ENCODE data around the gene FABP3. TPM values are rescaled to one million over a fixed set of nuclear protein-coding genes. Genes with fewer than 3 reads are reported as not detected.

The FABP3 gene
- total RNA-seq, 4 donors from 2014 or later, result 2.3 to 6.6 (median 5.4) TPM; not detected in 1

- no peaks in the 10 kb centered on the region for H3K36me3 ChIP-seq
- 96% methylated on average over 3 of the region's 3 CpGs for WGBS, 2 donors
- H3K4me1 ChIP-seq, result peaks cover 5 to 16% of the 10 kb centered on the region in 2 donors
- H3K27ac ChIP-seq, result no peak overlapping the region
- no peaks in the 10 kb centered on the region for H3K9me3 ChIP-seq
- no peaks in the 10 kb centered on the region for H3K27me3 ChIP-seq
- no peak overlapping the region for H3K4me3 ChIP-seq (replicated peaks in 1 of 3)
- no peak for TF ChIP-seq POLR2A (IDR thresholded peaks at IDR 0.05)
- TF ChIP-seq CTCF (IDR thresholded peaks at IDR 0.05), result no peak
- intact Hi-C loops (cut with DNase I), result no loop called here
- no peak for DNase-seq
These were observed 44.3 kb upstream of the FABP3 start for GRCh38 chr1:31417148-31417547.

- peaks cover 5 to 16% of the 10 kb centered on the region in 2 donors for H3K4me1 ChIP-seq
- 48 to 57% methylated on average over 7 of the region's 7 CpGs for WGBS, 2 donors
- H3K27me3 ChIP-seq, result no peaks in the 10 kb centered on the region
- no peaks in the 10 kb centered on the region for H3K36me3 ChIP-seq
- DNase-seq, result peak; percentile 76 to 77
- intact Hi-C loops (cut with DNase I), result no loop called here
- peak overlapping the region in 2 of 3 donors; percentile 24 to 57 for H3K27ac ChIP-seq
- no peak overlapping the region for H3K4me3 ChIP-seq (replicated peaks in 1 of 3)
- TF ChIP-seq CTCF (IDR thresholded peaks at IDR 0.05), result no peak
- TF ChIP-seq POLR2A (IDR thresholded peaks at IDR 0.05), result no peak
- H3K9me3 ChIP-seq, result no peaks in the 10 kb centered on the region
These were observed 43.3 kb upstream of the FABP3 start for GRCh38 chr1:31416101-31416736.

GRCh38 chr1:31415658-31416057, 42.8 kb upstream of the FABP3 start:
- no peaks in the 10 kb centered on the region for H3K27me3 ChIP-seq
- WGBS, 2 donors, result 90 to 95% methylated on average over 2 of the region's 2 CpGs
- TF ChIP-seq CTCF (IDR thresholded peaks at IDR 0.05) (no peak), POLR2A (IDR thresholded peaks at IDR 0.05) (no peak)
- no peak overlapping the region for H3K4me3 ChIP-seq (replicated peaks in 1 of 3)
- peaks cover 5 to 16% of the 10 kb centered on the region in 2 donors for H3K4me1 ChIP-seq
- intact Hi-C loops (cut with DNase I), result no loop called here
- no peaks in the 10 kb centered on the region for H3K9me3 ChIP-seq
- no peak for DNase-seq
- H3K36me3 ChIP-seq, result no peaks in the 10 kb centered on the region
- H3K27ac ChIP-seq, result no peak overlapping the region

- intact Hi-C loops (cut with DNase I), result no loop called here
- 90 to 92% methylated on average over 4 of the region's 4 CpGs for WGBS, 2 donors
- no peaks in the 10 kb centered on the region for H3K27me3 ChIP-seq
These were observed 42.1 kb upstream of the FABP3 start for GRCh38 chr1:31414980-31415370.

More at GRCh38 chr1:31414980-31415370, 42.1 kb upstream of the FABP3 start:
- no peak for DNase-seq
- Histone ChIP-seq H3K4me1 (peaks cover 5 to 16% of the 10 kb centered on the region in 2 donors), H3K36me3 (no peaks in the 10 kb centered on the region), H3K27ac (peak overlapping the region in 1 of 3 donors; percentile 24), H3K4me3 (replicated peaks in 1 of 3) (no peak overlapping the region), H3K9me3 (no peaks in the 10 kb centered on the region)
- TF ChIP-seq CTCF (IDR thresholded peaks at IDR 0.05), result no peak
- TF ChIP-seq POLR2A (IDR thresholded peaks at IDR 0.05), result no peak
